NCI-H82 (cell line): ENCODE results near the gene MUC6.

Experiments used
- DNase-seq: peaks from one replicate; lab custom pipeline; 2025; lab: John Stamatoyannopoulos, UW

Gene MUC6

GRCh38 chr11:1008001-1008802 is 28.3 kb downstream of the MUC6 start:
- DNase-seq: no peak

DNA sequence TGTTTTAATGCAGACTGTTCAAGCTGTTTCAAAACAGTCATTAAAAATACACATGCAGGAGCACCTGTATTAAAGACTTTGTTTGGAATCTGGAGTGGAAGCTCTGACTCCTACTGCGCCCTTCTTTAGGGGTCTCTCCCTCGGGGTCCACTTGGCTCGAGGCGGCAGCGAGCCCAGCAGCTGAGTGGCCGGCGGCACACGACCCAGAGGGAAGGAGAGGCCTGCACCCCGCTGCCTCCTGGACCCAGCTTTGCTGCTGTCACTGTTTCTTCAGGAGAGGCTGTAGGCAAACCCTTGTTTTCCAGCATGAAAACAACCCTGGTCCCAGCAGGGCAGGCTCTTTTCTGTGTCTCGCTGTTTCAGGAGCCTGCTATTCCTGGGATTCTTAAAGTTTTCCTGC is 29.2 kb downstream of the MUC6 start:
- DNase-seq: no peak

GRCh38 chr11:1006762-1007161 is 29.8 kb downstream of the MUC6 start:
- DNase-seq: no peak

DNA sequence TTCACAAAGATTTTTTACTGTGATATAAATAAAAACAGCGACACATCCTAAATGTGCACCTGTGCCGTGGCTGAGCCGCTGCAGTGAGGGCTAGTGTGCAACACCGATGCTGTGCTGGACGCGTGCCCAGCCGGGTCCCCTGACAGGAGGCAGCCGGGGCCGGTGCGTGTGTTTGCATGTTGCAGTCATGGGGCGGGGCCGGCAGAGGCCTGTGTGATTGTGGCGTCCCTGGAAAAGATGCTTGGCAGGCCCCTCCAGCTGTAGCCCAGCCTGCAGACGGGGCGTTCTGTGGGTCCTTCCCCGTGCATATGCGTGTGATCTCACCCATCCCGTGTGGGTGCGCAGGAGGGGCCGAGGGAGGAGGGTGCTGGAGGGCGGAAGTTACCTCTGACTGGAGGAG is 30.6 kb downstream of the MUC6 start:
- DNase-seq: no peak

- no peak for DNase-seq
These were observed 33.4 kb downstream of the MUC6 start for GRCh38 chr11:1003159-1003558.

DNA sequence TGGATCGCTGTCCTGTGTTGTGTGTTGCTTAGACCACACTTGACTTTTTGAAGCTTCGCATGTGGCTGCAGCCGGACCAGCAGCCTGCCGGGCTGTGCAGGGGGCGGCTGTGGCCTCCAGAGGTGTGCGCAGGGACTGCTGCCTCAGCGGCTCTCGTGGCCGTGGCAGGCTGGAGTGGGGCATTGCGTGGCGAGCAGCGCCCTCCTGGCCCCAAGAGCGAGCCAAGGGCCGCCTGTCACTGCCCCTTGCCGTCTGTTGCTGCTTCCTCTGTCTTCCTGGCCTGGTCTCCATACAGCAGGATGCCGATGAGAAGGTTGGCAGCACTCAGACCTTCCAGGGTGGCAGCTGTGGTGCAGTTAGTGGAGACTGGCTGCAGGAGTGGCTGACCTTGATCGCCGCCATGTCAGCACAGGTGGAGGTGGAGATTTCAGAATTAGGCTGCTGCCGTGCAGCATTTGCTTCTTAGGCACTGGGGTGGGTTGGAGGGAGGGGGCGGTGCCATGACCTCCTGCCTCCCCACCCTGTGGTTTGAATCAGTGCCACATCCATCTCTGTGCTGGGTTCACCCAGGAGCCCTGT is 34.0 kb downstream of the MUC6 start:
- no peak for DNase-seq

- no peak for DNase-seq
These were observed 34.7 kb downstream of the MUC6 start for GRCh38 chr11:1001617-1002405.

GRCh38 chr11:1000357-1001278 is 35.9 kb downstream of the MUC6 start:
- no peak for DNase-seq

- DNase-seq: no peak
These were observed 37.5 kb downstream of the MUC6 start for GRCh38 chr11:999009-999408.

DNA sequence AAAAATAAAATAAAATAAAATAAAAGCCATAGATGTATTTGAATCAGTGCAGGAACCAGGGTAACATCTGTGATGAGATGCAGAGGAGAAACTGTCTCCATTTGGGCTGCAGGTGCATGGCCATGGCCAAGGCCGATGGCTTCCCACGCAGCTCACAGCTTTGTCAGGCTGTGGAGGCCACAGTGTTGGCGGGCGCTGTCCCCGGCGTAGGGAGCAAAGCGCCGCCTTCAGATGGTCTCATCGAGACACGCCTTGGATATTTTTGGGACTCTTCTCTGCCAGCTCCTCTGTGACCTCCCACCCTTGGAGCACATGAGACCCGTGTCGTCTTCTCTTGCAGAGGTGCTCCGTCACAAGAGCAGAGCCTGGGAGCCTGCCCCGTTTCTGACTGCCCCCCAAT is 38.6 kb downstream of the MUC6 start:
- DNase-seq: no peak

- DNase-seq: no peak
These were observed 39.8 kb downstream of the MUC6 start for GRCh38 chr11:996681-997080.

DNA sequence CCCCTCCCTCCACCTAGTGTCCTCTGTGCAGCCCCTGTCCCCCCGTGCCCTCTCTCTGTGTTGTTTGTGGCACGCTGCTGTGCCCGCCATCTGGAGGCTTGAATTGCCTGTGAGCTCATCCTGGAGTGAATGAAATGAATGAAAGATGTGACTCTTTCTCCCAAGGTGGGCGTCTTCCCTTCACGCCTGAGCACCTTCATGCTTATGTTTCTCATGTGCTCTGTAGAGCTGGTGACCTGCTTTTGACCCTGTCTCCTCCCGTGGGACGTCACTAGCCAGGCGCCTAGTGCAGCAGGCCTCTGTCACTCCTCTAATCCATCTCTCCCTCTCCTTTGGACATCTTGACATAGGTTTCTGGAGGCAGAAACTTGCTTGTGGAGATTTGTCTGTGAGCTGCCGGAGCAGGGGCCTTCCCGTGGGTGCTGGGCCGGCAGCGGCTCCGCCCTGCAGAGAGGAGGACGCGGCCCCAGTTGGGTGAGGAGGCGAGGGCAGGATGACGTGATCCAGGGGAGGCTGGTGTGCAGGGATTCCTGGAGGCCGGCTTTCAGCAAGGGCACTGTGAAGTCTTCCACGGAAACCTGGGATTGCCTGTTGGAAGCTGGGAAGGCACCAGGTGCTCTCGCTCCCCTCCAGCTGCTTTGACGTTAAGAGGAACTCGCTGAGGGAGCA is 40.6 kb downstream of the MUC6 start:
- peak; percentile 75 for DNase-seq

DNA sequence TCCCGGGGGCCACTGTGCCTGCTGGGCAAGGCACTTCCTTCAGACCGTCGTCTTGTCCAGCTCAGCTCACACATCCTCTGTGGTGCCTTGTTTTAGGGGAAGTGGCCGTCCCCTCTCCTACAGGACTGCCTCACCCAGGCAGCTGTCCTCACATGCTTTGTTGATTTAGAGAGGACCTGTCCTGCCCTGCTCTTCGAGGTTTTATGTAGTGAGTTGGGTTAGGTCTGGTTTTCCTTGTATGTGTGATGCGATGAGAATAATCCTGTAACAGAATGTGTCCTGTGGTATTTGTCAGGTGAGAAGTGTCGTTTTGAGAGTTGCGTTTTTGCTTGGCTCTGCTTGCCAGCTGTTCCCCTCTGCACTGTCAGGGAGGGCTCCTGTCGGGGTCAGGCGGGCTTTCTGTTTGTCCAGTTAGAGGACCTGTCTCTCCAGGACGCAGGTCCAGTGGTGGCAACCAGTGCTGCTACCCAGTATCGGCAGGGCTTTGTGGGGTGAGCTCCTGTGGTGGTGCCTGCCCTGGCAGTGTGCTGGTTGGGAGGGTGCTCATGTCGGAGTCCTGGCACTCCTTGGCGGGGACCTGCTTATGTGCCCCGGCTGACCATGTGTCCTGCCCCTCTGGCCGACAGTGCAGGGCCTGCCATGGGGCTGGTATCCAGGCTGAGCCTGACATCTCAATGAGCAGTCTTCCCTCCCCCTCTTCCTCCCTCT is 41.3 kb downstream of the MUC6 start:
- DNase-seq: no peak

- no peak for DNase-seq
These were observed 42.8 kb downstream of the MUC6 start for GRCh38 chr11:993632-994167.

DNA sequence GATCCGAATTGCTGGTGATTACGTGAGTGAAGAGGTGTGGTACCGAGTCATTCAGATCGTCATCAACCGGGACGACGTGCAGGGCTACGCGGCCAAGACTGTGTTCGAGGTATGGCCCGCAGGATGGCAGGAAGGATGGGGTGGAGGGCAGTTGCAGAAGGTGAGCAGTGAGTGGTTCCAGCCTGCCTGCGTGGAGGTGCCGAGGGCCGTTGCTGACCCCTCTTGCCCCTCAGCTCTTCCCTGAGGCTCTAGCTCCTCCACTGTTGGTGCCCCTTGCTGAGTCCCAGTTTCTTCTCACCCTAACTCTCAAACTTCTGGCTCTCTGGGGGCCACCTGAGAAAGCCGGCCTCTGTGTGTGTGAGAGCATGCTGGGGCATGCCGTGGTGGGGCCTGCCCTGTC is 43.9 kb downstream of the MUC6 start:
- no peak for DNase-seq

DNA sequence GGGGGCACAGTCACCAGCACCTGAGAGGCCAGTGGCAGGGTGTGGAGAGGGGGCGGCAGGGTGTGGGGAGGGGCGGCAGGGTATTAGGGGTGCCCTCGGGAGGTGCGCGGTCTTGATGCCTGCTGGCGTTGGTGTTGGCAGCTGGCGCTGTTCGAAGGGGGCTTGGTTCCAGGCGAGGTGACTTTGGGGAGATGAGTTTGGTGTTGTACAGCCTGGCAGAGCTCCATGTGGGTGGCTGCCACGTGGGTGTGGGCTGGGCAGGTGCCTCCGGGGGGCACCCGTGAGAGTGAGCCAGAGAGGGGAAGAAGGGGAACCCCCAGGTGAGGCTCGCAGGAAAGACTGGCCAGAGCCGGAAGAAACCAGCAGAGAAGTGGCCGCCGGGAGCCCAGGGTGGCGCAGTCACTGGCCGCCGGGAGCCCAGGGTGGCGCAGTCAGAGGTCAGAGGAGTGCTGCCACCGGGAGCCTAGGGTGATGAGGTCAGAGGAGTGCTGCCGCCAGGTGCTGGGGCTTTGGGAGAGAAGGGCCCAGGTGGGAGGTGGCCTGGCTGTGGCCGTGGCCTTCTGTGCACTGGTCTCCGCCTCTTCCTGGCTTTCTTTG is 44.7 kb downstream of the MUC6 start:
- no peak for DNase-seq

DNA sequence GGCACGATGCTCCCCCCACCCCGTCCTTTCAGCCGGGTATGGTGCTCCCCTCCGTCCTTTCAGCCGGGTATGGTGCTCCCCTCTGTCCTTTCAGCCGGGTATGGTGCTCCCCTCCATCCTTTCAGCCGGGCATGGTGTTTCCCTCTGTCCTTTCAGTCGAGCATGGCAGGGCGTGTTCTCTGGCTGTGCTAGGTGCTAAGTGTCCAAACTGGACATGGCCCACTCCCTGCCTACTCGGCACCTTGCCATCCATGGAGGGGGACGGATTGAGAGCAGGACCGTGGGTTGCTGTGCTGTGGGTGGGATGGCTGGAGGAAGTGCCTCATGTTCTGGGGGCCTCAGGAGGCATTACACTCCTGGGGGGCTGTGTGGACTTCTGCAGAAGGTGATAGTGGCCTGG is 45.5 kb downstream of the MUC6 start:
- DNase-seq: no peak

- no peak for DNase-seq
These were observed 46.4 kb downstream of the MUC6 start for GRCh38 chr11:990101-990500.

GRCh38 chr11:987671-988070 is 48.8 kb downstream of the MUC6 start:
- DNase-seq: no peak

GRCh38 chr11:986952-987305 is 49.6 kb downstream of the MUC6 start:
- DNase-seq: no peak
